ENCODE measurements around the gene CRTAC1.

Gene CRTAC1

DNA sequence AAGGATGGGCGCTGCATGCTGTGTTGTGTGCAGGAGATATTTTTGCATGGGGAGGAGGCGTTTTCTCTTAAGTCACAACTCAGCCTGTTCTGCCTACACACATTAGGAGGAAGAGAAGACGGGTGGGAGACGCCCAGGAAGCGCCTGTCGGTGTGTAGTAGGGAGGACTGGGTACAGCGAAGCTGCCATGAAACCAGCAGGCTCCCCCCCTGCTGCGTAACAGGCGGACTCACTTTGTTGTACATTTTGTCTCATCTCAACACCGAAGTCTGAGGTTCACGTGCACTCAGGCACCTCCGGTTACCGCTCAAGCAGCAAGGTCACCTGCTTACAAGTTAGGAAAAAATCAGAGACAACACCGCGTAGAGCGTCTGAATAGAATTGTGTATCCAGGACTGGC is 56.3 kb downstream of the CRTAC1 start:
- DNase-seq = no peak

DNA sequence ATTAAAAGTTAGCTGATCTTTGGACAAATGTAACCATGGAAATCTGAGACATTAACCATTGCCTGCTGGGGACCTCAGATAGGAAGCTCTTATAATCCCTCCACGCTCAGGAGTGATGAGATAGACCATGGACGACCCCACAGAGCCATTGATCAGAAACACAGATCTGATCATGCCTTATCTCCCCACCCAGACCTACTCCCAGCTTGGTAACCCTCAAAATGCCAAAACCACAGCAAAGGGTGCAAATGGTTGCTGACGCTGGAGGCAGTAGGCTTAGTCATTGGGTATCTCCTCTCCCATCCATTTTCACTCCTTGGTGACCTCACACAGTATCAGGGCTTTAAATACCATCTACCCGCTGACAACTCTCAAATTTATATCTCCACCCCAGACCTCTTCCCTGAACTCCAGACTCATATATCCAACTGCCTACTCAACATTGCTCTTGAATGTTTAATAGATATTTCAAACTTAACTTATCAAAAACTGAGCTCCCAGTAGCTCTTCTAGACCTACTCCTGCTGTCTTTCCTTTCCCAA is 60.8 kb downstream of the CRTAC1 start:
- DNase-seq = no peak

DNA sequence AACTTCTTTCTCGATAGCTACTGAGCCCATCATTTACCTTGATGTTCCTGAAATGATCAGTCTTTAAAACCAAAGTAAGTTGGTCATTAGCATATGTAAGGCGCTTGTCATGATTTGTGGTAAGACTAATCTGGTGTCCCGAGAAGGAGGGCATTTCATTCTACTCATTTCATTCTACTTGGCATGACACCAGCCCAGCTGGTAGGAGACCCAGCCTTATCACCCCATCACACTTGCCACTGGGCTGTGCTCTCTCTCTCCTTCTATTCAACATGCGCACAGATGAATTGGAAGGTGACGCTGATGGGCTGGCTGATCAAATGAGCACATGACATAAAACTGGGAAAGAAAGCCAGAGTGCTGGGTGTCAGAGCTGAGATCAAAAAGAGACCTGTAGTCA is 65.7 kb downstream of the CRTAC1 start:
- no peak for DNase-seq

DNA sequence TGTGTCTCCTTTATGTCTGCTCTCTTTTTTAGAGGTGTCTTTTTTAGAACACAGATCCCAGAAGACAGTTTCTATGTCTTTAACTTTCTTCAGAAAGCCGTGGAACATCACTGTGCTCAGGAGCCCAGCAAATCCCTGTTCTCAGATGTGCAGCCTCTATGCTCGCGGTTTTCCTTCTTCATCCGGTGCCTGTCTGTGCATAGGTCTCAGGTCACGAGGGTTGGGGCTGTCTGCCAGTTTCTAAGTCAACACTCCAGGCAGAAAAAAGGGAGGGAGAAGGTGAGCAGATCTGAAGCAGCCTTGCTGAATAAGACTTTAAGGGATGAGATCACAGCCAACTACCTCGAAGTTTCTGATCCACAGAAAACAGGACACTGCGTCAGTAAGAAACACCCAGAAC is 68.5 kb downstream of the CRTAC1 start:
- DNase-seq = no peak

DNA sequence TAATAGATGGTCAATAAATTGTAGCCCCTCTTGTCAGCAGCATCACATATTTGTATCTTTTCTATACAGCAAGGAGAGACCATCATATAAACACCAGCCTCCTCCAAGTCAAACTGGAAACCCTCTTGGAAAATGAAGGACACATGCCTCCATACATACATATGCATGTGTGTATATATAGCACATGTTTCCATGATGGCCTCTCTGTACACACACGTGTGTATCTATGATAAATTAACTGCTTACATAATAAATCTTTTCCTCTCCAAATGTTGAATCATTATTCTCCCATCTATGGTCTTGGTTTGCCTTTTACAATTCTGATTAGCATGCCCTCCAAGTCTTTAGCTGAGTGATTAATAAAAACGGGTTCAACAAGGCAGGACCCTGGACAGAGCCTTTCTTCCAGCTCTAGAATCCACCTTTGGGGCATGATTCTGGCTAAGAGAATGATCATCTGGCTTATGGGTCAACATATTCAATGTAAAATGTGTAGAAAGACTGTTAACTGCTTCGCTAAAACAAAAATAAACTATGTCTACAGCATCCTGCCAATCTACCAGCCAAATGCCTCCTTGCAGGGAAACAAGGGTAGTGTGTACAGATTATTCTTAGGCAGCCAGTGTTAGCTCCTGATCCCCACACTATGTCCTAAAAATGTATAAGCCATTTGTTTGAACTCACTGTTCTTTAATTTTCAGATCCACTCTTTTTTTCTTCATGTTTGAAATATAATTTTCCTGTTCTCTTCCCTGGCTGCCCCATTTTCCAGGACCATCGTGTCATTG is 70.0 kb downstream of the CRTAC1 start:
- DNase-seq = no peak

DNA sequence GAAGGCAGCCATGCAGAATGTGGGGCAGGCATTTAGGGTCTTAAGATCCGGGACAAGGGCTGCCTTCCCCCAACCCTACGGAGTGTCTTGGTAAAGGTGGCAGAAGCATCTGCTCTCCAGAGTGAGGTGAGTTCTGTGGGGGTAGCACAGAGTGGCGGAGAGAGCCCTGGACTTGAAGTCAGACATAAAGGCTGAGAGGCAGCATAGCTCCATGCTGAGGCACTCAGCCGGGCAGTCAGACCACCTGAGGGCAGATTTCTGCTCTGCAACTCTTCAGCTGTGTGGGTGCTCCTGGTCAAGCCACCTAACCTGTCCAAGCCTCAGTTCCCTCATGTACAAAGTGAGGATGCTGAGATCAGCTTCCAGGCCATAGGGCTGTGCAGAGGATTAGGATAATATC is 81.0 kb downstream of the CRTAC1 start:
- no peak for DNase-seq

- DNase-seq = no peak
These were observed 81.6 kb downstream of the CRTAC1 start for GRCh38 chr10:97948822-97949221.

- DNase-seq = no peak
These were observed 85.6 kb downstream of the CRTAC1 start for GRCh38 chr10:97944772-97945171.

DNA sequence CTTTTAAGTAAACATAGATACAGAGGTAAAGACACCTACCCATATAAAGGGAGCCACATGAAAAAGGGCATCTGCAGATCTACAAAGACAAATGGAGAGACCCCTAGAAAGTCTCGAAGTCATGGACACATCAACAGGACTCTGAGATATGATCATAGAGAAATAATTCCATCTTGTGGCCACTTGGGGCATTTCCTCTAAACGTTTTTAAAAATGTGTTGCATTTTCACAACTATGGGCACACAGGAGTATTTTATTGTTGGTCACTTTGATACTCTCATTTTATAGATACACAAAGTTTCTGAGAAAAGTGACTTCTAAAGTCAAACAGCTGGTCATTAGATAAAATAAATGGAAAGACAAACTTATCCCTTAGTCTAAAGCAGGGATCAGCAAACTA is 87.1 kb downstream of the CRTAC1 start:
- no peak for DNase-seq

DNA sequence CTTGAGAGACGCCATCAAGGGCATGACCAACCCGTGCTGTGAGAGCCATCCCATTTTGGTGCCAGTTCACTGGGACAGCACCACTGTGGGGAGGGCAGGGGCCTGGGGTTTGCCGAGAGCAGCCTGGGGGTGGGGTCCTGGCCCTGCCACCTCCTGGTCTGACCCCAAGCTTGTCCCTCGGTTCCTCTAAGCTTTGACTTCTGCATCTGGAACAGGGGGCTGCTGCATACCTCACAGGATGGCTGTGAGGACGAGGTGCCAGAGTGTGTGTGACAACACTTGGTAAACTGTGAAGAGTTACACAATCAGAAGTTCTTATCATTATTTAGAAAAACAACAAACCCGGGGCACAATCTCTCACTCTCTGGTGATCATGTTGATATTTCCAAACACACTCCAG is 89.9 kb downstream of the CRTAC1 start:
- no peak for DNase-seq

DNA sequence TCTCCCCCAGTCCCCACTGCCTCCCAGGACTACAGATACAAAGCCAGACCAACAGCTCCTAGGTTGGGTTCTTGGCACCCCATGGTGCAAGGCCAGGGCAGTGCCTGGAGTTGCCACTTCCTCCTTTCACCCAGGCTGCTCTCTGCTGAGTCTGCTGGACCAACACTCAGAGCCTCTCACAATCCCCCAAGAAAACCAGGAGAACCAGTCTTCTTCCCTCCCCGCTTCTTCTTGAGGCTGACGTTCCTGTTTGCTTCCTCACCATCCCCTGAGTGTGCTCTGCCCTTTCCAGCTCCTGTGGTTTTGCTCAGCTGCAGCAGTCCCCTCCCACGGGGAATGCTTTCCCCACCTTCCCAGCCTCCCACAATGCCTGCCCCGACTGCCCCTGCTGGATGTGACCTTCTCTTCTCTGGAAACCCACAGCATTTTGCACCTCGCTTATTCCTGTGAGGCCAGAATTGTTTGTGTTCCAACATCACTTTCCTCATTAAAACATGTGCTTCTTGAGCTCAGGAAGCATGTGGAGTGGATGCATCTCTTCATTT is 90.9 kb downstream of the CRTAC1 start:
- no peak for DNase-seq

DNA sequence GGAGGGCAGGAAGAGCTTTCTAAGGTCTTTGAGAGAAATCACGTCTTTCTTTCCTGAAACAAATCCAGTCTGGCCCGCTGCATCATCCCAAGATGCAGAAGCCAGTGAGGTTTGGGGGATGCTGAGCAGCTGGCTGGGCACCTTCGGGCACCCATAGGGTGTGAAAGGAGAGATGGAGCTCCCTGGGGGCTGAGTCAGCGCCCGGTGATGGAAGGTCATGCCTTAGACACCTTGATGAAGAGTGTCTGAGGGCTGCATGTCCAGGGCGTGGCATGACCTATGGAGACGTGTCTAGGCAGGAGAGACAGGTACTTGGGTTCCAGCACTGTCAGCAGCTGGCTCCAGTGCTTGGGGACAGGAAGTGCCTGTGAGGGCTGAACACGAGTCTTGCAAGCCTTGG is 92.5 kb downstream of the CRTAC1 start:
- no peak for DNase-seq

DNA sequence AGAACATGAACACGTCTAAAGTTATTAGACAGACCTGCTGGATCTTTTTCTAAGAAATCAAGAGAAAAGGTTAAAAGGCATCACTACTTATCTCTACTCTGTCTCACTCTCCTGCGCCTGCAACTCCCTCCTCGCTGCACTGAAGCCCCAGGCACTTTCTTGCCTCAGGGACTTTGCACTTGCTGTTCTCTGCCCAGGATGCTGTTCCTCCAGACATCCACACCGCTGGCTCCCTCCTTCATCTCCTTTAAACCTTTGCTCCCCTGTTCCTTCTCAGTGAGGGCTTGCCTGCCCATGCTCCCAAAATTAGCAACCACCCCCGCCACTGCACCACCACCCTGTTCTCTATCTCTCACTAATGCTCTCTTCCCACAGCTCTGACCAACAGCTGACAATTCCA is 93.4 kb downstream of the CRTAC1 start:
- DNase-seq = no peak

- no peak for DNase-seq
These were observed 94.3 kb downstream of the CRTAC1 start for GRCh38 chr10:97936126-97936525.

DNA sequence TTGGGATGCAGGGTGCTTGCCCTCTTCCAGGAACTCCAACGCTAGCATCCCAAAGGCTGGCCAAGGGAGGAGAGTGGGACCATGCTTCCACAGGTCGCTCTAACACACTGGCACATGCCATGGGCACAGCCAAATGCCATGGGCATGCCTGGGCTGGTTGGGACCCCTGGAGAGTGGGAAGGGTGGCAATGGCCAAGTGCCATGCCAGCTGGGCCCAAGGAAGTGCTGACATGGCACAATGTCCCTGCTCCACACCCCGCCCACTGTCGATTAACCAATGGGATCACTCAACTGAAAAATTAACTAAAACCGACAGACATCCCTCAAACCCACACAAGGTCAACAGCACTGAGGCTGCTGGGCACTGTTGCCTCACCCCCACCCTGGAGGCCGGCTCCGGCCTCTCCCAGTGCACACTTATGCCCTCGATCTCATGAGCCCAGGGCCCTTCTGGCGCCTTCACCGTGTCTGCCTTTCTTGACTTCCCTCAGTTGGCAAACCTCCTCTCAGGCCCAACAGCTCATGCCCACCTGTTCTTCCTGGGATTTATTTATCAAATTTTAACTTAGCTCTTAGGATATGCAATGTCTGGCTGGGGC is 97.4 kb downstream of the CRTAC1 start:
- no peak for DNase-seq

GRCh38 chr10:97931041-97931440 is 99.4 kb downstream of the CRTAC1 start:
- DNase-seq = no peak

GRCh38 chr10:97928897-97929296 is 101.5 kb downstream of the CRTAC1 start:
- DNase-seq = no peak

- DNase-seq = no peak
These were observed 102.8 kb downstream of the CRTAC1 start for GRCh38 chr10:97927622-97928021.

DNA sequence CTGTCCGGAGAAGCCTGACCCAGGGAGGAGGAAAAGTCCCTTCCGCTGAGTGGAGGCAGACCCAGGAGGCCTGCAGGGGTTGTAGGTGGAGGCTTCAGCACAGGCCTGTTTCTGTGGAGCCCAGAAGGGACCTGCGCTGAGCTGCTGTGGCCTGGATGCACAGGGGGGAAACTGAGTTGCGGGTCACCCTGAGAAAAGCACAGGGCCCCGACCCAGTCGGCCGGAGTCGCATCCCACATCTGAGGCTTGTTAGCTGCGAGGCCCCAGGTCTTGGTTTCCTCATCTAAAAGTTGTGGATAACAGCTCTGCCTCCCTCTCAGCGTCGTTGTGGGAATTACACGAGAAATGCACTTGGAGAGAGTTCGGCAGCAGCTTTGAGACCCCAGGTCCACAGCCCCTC is 104.4 kb downstream of the CRTAC1 start:
- DNase-seq = no peak

DNA sequence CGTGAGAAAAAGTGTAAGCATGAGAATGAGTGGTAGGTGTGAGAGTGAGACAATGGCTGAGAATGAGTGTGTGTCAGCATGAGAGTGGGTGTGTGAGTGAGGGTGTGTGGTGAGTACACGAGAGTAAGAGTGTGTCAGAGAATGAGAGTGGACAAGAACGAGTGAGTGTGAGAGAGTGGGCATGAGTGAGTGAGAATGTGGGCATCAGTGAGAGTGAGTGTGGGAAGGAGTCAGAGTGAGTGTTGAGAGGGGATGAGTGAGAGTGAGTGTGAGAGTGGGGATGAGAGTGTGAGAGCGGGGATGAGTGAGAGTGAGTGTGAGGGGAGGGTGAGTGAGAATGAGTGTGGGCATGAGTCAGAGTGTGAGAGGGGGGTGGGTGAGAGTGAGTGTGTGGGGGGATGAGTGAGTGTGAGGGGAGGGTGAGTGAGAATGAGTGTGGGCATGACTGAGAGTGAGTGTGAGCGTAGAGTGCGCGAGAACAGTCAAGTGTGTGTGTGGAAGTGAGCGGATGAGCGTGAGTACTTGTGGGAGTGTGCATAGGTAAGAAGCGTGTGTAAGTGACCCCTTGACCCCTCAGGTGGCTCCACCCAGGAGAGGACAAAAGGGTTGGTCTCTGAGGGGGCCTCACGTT is 105.0 kb downstream of the CRTAC1 start:
- no peak for DNase-seq

DNA sequence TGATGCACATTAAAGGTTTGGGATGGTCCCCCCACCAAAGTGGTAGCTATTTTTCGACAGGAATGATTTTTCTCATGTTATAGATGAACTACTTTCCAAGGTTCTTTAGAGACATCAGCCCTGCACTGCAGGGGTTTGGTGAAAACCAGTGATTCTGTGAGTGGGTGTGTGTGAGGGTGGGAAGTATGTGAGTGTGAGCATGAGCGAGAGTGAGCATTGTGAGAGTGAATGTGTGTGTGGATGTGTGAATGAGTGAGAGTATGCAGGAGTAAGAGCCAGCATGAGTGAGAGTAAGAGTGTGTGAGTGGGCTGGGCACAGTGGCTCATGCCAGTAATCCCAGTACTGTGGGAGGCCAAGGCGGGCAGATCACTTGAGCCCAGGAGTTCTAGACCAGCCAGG is 105.7 kb downstream of the CRTAC1 start:
- DNase-seq = no peak

- no peak for DNase-seq
These were observed 106.9 kb downstream of the CRTAC1 start for GRCh38 chr10:97923476-97923875.

DNA sequence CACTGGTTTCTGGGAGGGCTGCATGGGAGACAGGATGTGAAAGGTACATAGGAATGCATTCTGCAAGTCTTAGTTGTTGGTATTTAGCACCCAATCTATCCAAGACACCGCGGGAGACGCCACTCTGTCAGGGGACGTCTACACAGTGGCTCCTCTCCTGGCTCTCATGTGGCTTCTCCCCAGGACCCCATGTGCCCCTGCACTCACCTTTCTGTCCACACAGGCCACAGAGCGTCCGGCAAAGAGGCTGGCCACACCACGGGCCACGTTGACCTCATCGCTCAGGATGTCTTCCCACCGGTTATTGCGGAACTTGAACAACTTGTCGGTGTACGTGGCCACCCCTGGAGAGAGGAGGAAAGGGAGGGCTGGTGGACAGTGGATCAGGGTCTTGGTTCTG is 107.4 kb downstream of the CRTAC1 start:
- no peak for DNase-seq

Measured in NCI-H1105 treated with DMSO at 0.1 percent for 48 hours (cell line).